NCI-H2081 (cell line): ENCODE results near the gene FBN3.
"Not testable (repeated sequence)": the region's sequence is repeated elsewhere in the genome, so short reads cannot be mapped to it uniquely, and the experiment has no call there.

Experiments
- DNase-seq, 2 experiments: peaks; one replicate each; lab custom pipeline; 2025; lab: John Stamatoyannopoulos, UW

The FBN3 gene

DNA sequence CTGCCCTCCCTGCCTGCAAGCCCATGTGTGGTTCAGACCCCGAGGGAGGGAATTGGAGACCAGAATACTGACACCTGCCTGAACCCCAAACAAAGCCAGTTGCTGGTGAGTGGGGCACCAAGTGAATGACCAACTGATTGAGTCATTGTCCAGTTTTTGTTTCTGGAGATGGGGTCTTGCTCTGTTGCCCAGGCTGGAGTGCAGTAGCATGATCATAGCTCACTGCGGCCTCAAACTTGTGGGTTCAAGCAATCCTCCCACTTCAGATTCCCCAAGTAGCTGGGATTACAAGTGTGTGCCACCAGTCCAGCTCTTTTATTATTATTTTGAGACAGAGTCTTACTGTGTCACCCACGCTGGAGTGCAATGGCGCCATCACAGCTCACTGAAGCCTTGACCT, 92.9 kb downstream of the FBN3 start:
- DNase-seq, result no peak

DNA sequence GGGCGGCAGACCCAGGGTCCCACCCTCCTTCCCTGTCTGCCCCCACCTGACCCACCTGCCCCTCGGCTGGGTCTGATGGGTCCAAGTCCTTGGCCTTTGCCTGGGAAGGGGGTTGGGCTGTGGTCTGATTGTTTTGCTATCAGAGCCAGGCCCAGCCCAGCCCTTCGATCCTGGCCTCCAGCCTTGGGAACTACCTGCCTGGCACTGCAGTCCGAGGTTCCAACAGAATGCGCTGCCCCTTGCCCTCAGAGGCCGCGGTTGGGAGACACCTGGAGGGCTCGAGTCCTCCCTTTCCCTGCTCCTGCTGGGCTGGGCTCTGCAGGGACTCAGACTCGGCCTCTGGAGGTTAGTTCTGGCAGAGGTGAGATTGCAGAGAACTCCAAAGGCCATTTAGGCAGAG, 95.2 kb downstream of the FBN3 start:
- no peak for DNase-seq

DNA sequence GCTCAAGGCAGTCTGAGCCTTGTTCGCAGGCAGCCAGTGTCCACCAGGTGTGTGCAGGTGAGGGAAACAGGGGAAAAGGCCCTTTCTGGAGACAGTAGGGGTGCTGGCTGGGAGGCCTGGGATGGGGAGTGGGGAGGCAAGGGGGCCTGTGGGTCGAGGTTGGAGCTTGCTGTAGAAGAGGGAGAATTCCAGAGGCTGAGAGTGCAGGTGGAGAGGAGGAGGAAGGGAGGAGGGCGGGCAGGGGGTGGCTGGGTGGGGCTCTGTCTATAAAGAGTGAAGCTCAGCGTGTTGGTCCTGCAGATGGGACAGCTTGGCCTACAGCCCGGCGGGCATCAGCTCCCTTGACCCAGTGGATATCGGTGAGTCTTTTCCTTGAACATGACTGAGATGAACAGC, 96.9 kb downstream of the FBN3 start, which contains the start of gene CCL25:
Gene CCL25 (plus strand): TSS at position 297 of the 396 bp plus-strand sequence. CDS start 290 bp downstream, outside the sequence.
- DNase-seq, result no peak

DNA sequence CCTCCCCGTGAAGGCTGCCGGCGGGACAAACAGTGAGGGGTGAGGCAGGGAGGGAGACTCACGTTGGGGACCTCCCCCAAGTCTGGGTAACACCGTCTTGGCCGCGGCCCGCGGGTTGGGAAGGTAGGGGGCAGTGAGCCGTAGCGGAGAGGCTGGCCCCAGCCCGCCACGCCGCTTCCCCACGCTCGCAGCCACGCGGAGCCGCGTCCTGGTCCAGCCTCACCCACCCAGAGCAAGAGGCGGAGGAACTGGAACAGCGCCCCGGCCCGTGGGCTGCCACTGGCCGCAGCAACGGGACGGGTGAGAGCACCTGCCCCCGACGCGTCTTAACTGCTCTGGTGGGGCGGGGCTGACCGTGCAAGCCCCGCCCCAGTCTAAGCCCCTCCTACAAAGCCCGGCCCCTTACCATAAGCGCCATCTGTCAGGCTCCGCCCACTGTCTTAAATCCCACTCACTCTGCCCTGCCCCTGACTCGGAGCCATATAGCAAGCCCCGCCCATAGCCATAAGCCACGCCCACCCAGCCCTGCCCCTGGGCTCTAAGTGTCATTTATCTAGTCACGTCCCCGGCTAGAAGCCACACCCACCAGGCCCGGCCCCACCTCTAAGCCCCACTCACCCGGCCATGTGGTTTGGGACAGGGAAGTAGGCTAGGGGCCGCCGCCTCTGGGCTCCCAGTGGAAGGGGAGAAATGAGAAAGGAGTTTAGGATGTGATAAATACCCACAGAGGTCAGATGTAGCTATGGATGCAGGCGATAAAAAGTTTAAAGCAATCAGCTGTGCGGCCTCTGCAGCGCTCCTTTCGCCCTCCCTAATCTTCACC, 98.9 kb downstream of the FBN3 start:
- peak; percentile 42 to 67 for DNase-seq

DNA sequence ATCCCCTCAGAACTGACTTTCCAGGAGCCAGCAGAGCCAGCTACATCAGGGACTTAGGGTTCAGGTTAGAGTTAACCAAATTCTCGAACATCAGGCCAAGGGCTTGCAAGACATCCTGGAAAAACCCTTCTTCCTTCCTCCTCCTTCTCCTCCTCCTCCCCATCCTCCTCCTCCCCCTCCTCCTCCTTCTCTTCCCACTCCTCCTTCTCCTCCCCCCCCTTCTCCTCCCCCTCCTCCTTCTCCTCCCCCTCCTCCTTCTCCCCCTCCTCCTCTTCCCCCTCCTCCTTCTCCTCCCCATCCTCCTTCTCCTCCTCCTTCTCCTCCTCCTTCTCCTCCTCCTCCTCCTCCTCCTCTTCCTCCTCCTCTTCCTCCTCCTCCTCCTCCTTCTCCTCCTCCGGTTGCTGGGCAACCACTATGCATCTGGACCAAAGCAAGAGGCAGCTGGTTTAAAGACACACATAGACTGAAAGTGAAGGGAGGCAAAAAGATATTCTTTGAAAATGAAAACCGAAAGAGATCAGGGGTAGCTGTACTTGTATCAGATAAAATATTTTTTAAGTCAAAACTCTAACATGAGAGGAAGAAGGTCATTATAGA, 102.7 kb downstream of the FBN3 start:
- no peak for DNase-seq

DNA sequence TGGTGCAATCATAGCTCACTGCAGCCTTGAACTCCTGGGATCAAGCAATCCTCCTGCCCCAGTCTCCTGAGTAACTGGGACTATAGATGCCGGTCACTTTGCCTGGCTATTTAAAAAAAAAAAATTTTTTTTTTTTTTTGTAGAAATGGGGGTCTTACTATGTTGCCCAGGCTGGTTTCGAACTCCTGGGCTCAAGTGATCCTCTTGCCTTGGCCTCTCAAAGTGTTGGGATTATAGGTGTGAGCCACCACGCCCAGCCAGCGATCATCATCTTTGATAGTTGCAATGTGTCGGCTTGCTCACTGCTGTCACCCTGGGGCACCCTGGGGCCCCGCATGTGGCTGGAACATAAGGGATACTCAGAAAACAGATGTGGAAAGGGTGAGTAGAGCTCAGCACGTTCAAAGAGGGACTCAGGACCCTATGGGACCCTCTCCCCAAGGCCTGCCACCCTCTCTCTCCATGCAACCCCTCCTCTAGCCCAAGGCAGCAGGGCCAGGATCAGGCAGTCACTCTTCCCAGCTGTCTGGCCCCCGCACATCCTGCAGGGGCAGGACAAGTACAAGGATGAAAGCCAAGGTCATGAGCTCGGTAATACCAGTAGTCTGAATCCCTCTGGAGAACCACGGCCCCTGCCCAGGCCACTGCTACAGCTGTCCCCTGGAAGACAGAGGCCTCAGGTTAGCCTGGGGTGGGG, 103.4 kb downstream of the FBN3 start:
- no peak for DNase-seq

DNA sequence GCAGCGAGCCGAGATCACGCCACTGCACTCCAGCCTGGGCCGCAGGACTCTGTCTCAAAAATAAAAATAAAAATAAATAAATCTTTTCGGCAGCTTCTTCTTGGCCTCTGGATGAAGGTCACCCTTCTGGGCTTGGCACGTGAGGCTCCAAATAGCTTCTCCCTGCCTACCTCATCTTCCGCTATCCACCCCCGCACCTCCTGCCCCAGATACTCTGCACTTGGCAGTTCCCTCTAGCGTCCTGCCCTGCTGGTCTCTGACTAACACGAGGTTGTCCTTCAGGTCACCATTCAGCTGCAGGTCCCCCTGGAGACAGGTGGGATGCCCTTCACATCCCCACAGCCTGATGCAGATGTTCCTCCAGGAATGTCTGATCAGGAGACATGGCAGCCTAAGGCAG, 105.4 kb downstream of the FBN3 start:
- DNase-seq, result no peak

DNA sequence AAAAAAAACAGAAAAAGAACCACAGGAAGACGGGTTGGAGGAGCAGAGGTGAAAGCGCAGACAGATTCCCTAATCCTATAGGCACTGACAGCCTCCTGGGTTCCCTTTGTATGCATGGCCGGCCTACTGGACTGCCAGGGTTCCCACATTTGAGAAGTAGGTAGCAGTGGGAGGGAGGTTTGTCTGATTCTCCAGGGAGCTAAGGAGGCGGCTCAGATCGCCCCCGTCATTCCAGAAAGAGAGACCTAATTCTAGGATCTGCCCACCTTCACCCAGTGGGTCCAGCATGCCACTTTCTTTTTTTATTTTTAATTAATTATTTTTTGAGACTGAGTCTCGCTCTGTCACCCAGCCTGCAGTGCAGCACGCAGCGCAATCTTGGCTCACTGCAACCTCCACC, 106.5 kb downstream of the FBN3 start:
- no peak for DNase-seq

DNA sequence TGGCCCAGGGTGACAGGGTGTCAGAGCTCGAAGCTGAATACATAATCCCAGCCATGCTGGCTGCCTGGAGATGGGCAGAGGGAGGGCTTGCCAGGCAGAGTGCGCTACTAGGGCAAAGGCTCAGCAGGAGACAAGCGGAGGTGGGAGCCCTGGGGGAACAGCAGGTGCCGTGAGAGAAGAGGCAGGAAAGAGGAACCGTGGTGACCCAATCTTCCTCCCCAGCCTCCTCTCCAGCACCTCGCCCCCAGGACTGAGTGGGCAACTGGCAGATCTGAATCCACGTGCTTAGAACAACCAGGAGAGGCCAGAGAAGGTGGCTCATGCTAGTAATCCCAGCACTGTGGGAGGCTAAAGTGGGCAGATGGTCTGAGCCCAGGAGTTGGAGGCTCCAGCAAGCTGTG, 107.9 kb downstream of the FBN3 start:
- DNase-seq, result no peak

DNA sequence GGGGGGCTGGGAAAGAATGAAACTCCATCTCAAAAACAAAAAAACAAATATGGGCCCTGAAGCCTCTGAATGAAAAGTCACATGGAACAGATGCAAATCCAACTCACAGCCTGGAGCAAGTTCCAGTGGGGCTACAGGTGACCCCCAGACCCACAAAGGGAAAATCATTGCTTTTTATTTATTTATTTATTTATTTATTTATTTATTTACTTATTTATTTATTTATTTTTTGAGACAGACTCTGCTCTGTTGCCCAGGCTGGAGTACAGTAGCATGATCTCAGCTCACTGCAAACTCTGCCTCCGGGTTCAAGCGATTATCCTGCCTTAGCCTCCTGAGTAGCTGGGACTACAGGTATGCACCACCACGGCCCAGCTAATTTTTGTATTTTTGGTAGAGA, 110.2 kb downstream of the FBN3 start:
- no peak for DNase-seq

DNA sequence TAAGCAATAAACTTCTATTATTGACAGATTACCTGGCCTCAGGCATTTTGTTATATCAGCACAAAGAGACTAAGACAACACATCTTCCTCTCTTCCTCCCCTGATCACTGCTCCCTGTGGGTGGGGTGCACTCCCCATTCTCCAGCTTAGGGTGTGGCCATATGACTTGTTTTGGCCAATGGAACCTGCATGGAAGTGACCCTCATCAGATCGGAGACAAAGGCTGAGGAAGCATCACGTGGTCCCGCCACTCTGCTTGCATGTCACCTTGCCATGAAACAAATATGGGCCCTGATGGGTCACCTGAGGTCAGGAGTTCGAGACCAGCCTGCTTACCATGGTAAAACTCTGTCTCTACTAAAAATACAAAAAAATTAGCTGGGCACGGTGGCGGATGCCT, 110.6 kb downstream of the FBN3 start:
- DNase-seq, result no peak

DNA sequence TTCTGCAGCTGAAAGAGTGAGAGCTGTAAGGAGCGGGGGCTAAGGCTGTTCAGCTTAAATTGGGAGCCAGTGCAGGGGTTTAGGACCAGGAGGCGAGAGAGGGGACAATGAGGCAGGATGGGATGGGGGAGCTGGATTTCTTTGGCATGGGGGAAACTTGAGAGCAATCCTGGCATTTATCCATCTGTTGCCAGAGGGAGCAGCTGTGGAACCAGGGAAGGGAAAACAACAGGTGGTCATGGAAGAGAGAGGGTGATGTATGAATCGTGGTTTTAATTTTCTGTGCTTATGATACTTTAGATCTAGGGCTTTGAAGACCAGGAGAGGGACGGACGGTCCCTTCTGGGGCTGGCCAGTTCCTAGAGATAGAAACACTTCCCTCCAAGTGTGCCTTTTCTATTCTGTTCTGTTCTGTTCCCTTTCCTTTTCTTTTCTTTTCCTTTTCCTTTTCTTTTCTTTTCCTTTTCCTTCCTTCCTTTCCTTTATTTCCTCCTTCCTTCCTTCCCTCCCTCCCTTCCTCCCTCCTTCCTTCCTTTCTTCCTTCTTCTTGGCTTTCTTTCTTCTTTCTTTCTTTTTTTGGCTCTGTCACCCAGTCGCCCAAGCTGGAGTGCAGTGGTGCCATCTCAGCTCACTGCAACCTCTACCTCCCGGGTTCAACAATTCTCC, 112.8 kb downstream of the FBN3 start:
- peak in 1 of 2 experiments; percentile 15 for DNase-seq

DNA sequence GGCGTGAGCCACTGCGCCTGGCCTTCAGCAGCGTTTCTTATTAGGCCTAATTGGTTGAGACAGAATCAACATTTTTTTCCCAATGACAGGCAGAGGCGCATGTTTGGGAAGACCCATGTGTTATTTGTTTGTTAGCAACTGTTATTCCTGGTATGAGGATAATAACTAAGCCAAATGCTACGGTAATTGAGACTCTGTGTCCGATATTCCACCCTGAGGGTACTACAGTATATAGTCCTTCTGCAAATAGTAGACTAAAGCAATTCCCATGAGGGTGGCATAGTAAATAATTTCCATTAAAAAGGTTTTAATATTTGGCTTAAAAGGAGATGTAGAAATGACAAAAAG, 115.2 kb downstream of the FBN3 start:
- no peak for DNase-seq

DNA sequence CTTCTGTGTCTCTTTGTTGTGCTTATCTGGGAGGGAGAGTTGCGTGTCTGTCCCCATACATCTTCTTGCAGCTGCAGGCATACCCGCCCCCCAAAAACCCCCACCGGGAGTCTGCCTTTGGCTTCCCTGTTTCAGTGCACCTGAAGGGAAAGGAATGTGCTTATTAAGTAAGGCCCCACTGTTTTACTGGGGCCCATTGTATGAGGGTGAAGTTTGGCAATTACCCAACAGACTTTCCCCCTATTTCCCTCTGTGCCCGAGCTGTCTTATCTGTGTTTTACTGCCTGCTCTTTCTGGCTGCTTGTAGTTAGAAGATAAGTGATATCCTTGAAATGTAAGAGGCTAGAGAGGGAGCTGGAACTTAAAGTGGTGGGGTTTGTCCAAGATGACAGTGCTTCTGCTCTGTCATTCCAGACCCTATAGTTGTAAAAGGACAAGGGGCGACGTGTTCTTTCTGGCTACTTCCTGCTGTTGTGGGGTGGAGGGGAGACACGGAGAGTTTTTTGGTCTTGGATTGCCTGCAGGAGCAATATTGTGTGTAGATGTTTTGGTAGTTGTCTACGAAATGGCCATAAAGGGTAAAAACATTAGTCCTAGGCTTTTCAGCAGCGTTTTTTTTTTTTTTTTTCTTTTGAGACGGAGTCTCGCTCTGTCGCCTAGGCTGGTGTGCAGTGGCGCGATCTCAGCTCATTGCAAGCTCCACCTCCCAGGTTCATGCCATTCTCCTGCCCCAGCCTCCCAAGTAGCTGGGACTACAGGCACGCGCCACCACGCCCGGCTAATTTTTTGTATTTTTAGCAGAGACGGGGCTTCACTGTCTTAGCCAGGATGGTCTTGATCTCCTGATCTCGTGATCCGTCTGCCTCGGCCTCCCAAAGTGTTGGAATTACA, 115.9 kb downstream of the FBN3 start:
- not testable (repeated sequence) for DNase-seq

DNA sequence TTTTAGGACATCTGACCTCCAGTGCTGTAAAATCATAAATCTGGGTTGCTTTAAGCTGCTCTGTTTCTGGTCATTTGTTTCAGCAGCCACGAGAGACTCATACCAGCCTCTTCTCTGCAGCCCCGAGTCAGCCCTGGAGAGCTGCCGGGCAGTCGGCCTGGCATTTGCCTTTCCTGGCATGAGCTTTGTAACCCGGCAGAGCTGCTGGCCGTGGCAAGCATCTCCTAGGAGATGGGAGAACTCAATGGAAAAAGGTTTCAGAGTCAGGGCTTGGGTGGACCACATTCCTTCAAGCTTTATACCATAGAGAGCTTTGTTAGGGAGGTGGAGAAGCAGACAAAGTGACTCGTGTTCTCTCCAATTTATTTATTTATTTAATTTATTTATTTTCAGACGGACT, 118.4 kb downstream of the FBN3 start:
- no peak for DNase-seq

DNA sequence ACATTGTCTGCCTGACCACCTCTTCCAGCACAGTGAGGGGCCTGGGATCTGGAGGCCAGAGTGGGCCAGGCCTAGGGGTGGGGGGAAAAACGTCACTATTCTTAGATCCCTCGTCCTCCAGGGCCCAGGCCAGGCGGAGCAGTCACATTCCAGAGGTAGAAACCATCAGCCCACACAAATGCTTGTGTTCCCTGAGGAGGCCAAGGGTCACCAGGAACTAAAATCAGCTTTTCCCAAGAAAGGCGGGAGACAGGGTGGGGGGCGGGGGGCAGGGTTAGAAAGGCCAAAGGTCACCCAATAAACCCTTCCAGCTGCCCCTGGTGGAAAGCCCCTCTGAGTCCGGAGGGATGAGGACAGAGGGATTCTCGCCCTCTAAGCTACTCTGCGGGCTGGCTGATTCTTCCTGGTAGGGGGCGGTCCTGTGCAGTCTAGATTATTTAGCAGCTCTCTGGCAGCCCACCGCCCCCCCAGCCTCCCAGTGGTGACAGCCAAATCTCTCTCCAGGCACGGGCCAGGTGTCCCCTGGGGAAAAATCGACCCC, 120.4 kb downstream of the FBN3 start:
- DNase-seq, result no peak

DNA sequence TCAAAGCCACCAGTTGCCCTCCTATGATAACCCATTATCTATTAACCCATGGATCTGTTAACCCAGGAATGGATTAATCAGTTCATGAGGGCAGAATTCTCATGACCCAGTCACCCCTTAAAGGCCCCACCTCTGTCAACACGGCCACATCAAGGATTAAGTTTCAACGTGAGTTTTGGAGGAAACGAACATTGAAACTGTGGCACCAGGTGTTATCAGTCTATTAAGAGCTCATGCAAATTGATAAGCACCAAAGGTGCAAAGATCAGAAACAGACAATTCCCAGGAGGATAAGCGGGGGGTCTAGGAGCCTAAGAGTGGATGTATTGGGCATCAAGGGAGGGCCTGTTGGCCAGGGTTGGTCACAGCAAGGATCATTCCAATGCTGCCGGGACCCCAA, 124.1 kb downstream of the FBN3 start:
- no peak for DNase-seq

DNA sequence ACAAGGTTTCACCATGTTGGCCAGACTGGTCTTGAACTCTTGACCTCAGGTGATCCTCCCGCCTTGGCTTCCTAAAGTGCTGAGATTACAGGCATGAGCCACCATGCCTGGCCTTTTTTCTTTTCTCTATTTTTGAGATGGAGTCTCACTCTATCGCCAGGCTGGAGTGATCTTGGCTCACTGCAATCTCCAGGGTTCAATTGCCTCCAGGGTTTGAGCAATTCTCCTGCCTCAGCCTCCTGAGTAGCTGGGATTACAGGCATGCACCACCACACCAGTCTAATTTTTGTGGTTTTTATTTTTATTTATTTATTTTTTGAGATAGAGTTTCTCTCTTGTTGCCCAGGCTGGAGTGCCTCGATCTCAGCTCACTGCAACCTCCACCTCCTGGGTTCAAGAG, 125.1 kb downstream of the FBN3 start:
- not testable (repeated sequence) for DNase-seq

DNA sequence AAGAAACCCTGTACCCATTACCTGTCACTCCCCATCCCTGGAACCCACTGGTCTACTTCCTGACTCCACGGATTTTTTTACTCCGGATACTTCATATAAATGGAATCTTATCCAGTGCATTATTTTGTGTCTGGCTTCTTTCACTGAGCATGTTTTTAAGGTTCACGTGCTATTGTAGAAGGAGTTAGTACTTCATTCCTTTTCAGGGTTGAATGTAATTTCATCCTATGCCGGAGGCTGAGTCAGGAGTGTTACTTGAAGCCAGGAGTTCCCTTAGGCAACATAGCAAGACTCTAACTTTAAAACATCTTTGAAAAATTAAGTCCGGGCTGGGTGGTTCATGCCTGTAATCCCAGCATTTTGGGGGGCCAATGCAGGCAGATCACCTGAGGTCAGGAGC, 126.0 kb downstream of the FBN3 start:
- DNase-seq, result no peak

DNA sequence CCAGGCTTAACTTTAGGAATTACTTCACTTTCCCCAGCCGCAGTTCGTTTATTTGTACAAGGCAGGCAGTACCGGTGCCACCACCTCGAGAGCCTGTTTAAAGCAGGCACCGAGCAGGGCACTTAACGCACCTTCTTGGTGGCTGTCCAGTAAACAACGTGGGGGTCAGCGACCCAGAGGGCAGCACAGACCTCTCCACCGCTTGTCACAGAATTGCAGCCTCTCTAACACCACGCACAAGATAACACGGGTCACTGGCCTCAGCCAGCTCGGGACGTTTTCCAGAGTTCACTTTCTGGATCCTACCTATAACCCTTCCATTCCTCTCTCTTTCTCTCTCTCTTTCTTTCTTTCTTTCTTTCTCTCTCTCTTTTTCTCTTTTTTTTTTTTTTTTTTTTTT, 127.1 kb downstream of the FBN3 start:
- DNase-seq, result no peak

DNA sequence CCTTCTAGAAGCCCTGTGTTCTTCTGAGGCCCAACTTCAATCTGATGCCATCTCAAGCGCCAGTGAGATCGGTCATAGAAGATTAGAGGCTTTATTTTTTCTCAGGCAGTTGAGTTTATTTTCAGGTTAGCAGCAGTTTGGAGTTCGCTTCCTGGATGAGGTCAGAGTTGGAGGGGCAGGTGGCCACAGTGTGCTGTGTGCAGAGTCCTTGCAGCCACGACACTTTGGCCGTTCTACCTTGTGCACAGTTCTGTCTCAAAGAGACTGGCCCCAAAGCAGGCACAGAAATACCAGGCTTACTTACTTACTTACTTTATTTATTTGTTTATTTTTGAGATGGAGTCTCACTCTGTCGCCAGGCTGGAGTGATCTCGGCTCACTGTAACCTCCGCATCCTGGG, 128.0 kb downstream of the FBN3 start:
- DNase-seq, result no peak
